Effector memory CD8-positive, alpha-beta T cell (primary cell): ENCODE data around the gene TENT5C.

Experiments used
- ATAC-seq: fragments of 150-1000 bp; cut with Tn5 transposase; replicated peaks from 2 replicates; pipeline ENCODE4 v1.10.0; 2021; ENCODE audit warnings: mild to moderate bottlenecking, moderate library complexity
- DNase-seq, 3 experiments: peaks; one replicate each; pipeline ENCODE4 v3.0.0; 2021
- H3K27ac Mint-ChIP-seq, 2 donors: one replicate each; pipeline ENCODE4 v1.8.0; 2022; ENCODE audit warnings: mild to moderate bottlenecking in 2 of 2, mixed read lengths in 2 of 2, moderate library complexity in 2 of 2
- H3K27me3 Mint-ChIP-seq, 2 donors: one replicate each; pipeline ENCODE4 v1.8.0; 2022; ENCODE audit warnings: mixed read lengths in 2 of 2
- H3K36me3 Mint-ChIP-seq: one replicate; pipeline ENCODE4 v1.8.0; 2022; ENCODE audit warnings: mild to moderate bottlenecking, moderate library complexity, mixed read lengths; ENCODE audit not compliant: insufficient read depth
- H3K4me1 Mint-ChIP-seq, 2 donors: one replicate each; pipeline ENCODE4 v1.8.0; 2022; ENCODE audit warnings: low read depth in 2 of 2, mixed read lengths in 2 of 2
- H3K4me3 Mint-ChIP-seq, 2 donors: one replicate each; pipeline ENCODE4 v1.8.0; 2022; ENCODE audit warnings: mild to moderate bottlenecking in 2 of 2, mixed read lengths in 2 of 2, moderate library complexity in 2 of 2
- H3K9me3 Mint-ChIP-seq, 2 donors: one replicate each; pipeline ENCODE4 v1.8.0; 2022; ENCODE audit warnings: mixed read lengths in 2 of 2

Gene TENT5C

GRCh38 chr1:117605164-117605773 lies 579 bp upstream of the TENT5C start:
- H3K27me3 Mint-ChIP-seq, result no peaks in the 10 kb centered on the region
- peaks cover 31 to 36% of the 10 kb centered on the region in 2 donors for H3K4me1 Mint-ChIP-seq
- no peaks in the 10 kb centered on the region for H3K9me3 Mint-ChIP-seq
- DNase-seq (no peak), ATAC-seq (peak; percentile 45)
- peaks cover 53% of the 10 kb centered on the region for H3K36me3 Mint-ChIP-seq
- H3K27ac Mint-ChIP-seq, result peak overlapping the region; percentile 94 to 98
- peak overlapping the region; percentile 96 to 97 for H3K4me3 Mint-ChIP-seq

DNA sequence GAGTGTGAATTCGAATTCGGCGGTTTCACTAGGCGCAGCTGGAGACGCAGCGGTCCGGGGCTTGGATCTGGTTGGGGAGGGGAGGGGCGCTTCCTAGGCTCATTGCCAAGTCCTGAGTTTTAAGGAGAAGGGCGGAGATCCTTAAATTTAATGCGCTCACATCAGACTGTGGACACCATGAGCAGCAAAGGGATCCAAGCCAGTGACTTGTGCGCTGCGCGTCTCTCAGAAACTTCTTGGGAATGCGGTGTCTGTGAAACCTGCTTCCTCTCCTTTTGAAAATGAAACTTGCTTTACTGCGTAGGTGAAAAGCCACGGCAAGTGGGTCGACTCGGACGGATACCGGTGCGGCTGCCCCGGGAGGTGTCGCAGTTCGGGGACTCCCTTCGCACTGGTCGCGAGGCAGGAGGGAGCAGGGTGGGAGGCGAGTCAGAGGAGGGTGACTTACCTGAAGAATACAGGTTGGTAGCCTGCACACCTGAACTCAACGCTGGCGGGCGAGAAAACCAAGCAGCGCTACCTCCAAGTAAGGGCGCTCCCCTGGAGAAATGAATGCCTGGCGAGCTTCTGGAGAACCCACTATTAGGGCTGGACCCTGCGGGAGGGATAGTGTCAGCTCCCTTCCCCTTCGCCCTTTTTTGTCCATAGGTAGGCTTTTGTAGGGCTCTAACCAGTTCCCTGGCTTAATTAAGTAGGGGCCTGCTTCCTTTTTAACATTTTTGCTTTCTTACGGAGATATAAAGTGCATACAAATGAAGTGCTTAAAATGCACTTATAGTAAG lies 992 bp downstream of the TENT5C start:
- peak overlapping the region; percentile 96 to 97 for H3K4me3 Mint-ChIP-seq
- H3K27me3 Mint-ChIP-seq, result no peaks in the 10 kb centered on the region
- H3K27ac Mint-ChIP-seq, result peak overlapping the region; percentile 94 to 98
- ATAC-seq, result peak; percentile 47
- no peaks in the 10 kb centered on the region for H3K9me3 Mint-ChIP-seq
- DNase-seq, result peak; percentile 66 to 74 (median 69)
- peaks cover 68% of the 10 kb centered on the region for H3K36me3 Mint-ChIP-seq
- H3K4me1 Mint-ChIP-seq, result peaks cover 45 to 48% of the 10 kb centered on the region in 2 donors

DNA sequence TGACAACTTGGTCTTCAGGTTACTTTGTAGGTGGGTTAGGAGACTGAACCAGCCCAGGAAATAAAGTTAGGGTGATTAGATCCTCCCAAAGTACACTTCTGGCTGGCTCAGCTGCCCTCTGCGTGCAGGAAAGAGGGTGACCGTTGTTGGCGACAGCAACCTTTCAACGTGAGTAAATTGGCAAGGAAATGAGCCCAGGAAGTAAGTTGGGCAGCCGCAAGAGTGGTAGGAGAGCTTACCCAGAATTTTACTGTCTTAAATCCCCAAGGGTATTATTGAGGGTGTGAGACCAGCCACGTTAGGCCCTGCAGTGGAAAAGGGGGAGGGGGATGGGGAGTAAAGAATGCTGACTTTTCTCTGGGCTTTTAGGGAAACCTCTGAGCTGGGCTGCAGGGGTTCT lies 1.6 kb downstream of the TENT5C start:
- peak; percentile 32 for ATAC-seq
- Mint-ChIP-seq H3K36me3 (peaks cover 75% of the 10 kb centered on the region), H3K9me3 (no peaks in the 10 kb centered on the region), H3K4me3 (peak overlapping the region; percentile 96 to 97), H3K4me1 (peaks cover 51 to 53% of the 10 kb centered on the region in 2 donors), H3K27me3 (no peaks in the 10 kb centered on the region), H3K27ac (peak overlapping the region; percentile 94 to 98)
- peak; percentile 49 to 61 (median 53) for DNase-seq

- Mint-ChIP-seq H3K4me3 (peak overlapping the region; percentile 96 to 97), H3K27me3 (no peaks in the 10 kb centered on the region), H3K27ac (peak overlapping the region; percentile 94 to 98), H3K9me3 (no peaks in the 10 kb centered on the region), H3K4me1 (peaks cover 58 to 60% of the 10 kb centered on the region in 2 donors), H3K36me3 (peaks cover 82% of the 10 kb centered on the region)
- ATAC-seq (no peak), DNase-seq (no peak)
Observed at GRCh38 chr1:117608115-117608615, 2.3 kb downstream of the TENT5C start.

- peak overlapping the region; percentile 94 to 98 for H3K27ac Mint-ChIP-seq
- H3K27me3 Mint-ChIP-seq, result no peaks in the 10 kb centered on the region
- peaks cover 64 to 66% of the 10 kb centered on the region in 2 donors for H3K4me1 Mint-ChIP-seq
- H3K9me3 Mint-ChIP-seq, result no peaks in the 10 kb centered on the region
- DNase-seq (no peak), ATAC-seq (no peak)
- H3K4me3 Mint-ChIP-seq, result peak overlapping the region; percentile 96 to 97
- peaks cover 86% of the 10 kb centered on the region for H3K36me3 Mint-ChIP-seq
Observed at GRCh38 chr1:117608758-117609157, 2.9 kb downstream of the TENT5C start.

GRCh38 chr1:117609471-117609911 lies 3.6 kb downstream of the TENT5C start:
- no peaks in the 10 kb centered on the region for H3K27me3 Mint-ChIP-seq
- H3K9me3 Mint-ChIP-seq, result no peaks in the 10 kb centered on the region
- peaks cover 71% of the 10 kb centered on the region in 2 donors for H3K4me1 Mint-ChIP-seq
- peak overlapping the region; percentile 96 to 97 for H3K4me3 Mint-ChIP-seq
- no peak for DNase-seq
- ATAC-seq, result no peak
- peaks cover 93% of the 10 kb centered on the region for H3K36me3 Mint-ChIP-seq
- peak overlapping the region; percentile 69 to 94 for H3K27ac Mint-ChIP-seq

GRCh38 chr1:117610036-117610435 lies 4.2 kb downstream of the TENT5C start:
- Mint-ChIP-seq H3K9me3 (no peaks in the 10 kb centered on the region), H3K36me3 (peaks cover 92% of the 10 kb centered on the region), H3K27ac (peak overlapping the region in 1 of 2 donors; percentile 69), H3K27me3 (no peaks in the 10 kb centered on the region), H3K4me1 (peaks cover 74 to 77% of the 10 kb centered on the region in 2 donors), H3K4me3 (peak overlapping the region; percentile 96 to 97)
- ATAC-seq (no peak), DNase-seq (no peak)

GRCh38 chr1:117611121-117611601 lies 5.3 kb downstream of the TENT5C start:
- H3K27ac Mint-ChIP-seq, result peak overlapping the region; percentile 50 to 69
- DNase-seq, result no peak
- H3K36me3 Mint-ChIP-seq, result peaks cover 91% of the 10 kb centered on the region
- H3K27me3 Mint-ChIP-seq, result no peaks in the 10 kb centered on the region
- peaks cover 79 to 88% of the 10 kb centered on the region in 2 donors for H3K4me1 Mint-ChIP-seq
- no peaks in the 10 kb centered on the region for H3K9me3 Mint-ChIP-seq
- no peak for ATAC-seq
- peak overlapping the region; percentile 96 to 97 for H3K4me3 Mint-ChIP-seq

GRCh38 chr1:117611894-117612483 lies 6.1 kb downstream of the TENT5C start:
- ATAC-seq (no peak), DNase-seq (no peak)
- H3K4me3 Mint-ChIP-seq, result peak overlapping the region; percentile 22 to 97
- peaks cover 88% of the 10 kb centered on the region for H3K36me3 Mint-ChIP-seq
- H3K9me3 Mint-ChIP-seq, result no peaks in the 10 kb centered on the region
- H3K4me1 Mint-ChIP-seq, result peaks cover 82 to 94% of the 10 kb centered on the region in 2 donors
- peak overlapping the region; percentile 50 to 69 for H3K27ac Mint-ChIP-seq
- no peaks in the 10 kb centered on the region for H3K27me3 Mint-ChIP-seq

GRCh38 chr1:117612517-117613248 lies 6.8 kb downstream of the TENT5C start:
- DNase-seq (no peak), ATAC-seq (peak; percentile 5)
- peaks cover 86% of the 10 kb centered on the region for H3K36me3 Mint-ChIP-seq

DNA sequence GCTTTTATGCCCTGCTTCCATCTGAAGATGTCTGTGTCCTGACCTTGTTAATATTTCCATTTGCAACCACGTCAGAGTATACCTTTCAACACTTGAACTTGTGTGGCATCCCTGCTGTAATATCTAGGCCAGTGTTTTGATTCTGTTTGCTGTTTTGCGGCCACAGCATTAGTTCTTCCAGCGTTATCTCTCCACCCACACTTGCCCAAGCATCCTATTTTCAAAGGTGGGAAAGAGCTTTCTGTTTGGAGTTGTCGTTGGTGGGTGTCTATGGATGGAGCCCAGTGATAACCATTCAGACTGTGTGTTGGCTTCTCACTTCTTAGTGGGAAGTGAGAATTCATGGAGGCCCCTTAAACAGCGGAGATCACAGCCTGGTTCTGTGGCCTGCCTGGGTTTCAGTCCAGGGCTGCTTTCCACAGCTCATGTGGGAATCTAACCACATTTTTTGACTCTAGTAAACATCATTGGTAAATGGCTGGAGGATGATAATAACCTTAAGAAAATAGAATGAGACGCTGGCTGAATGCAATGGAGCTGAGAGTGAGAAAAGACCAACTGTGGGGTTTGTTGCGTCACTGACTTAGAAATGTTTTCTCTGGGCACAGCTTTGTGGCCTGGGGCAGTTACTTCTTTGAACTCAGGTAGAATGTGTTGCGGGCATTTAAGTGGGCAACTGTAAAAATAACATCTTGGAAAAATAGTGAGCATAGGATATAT lies 7.6 kb downstream of the TENT5C start:
- no peaks in the 10 kb centered on the region for H3K9me3 Mint-ChIP-seq
- no peak for ATAC-seq

More at GRCh38 chr1:117612517-117613248, 6.8 kb downstream of the TENT5C start:
- H3K4me3 Mint-ChIP-seq, result peak overlapping the region; percentile 46 to 97
- no peaks in the 10 kb centered on the region for H3K9me3 Mint-ChIP-seq
- peaks cover 81 to 96% of the 10 kb centered on the region in 2 donors for H3K4me1 Mint-ChIP-seq
- H3K27ac Mint-ChIP-seq, result peak overlapping the region; percentile 57 to 65
- no peaks in the 10 kb centered on the region for H3K27me3 Mint-ChIP-seq

GRCh38 chr1:117613969-117614729 lies 8.3 kb downstream of the TENT5C start:
- H3K4me1 Mint-ChIP-seq, result peaks cover 75 to 94% of the 10 kb centered on the region in 2 donors

More for the DNA sequence above, 7.6 kb downstream of the TENT5C start:
- H3K27ac Mint-ChIP-seq, result peak overlapping the region; percentile 59 to 65
- H3K27me3 Mint-ChIP-seq, result no peaks in the 10 kb centered on the region
- H3K4me1 Mint-ChIP-seq, result peaks cover 82 to 95% of the 10 kb centered on the region in 2 donors
- DNase-seq, result no peak
- peaks cover 79% of the 10 kb centered on the region for H3K36me3 Mint-ChIP-seq
- H3K4me3 Mint-ChIP-seq, result peak overlapping the region; percentile 46 to 65

More at GRCh38 chr1:117613969-117614729, 8.3 kb downstream of the TENT5C start:
- H3K27me3 Mint-ChIP-seq, result no peaks in the 10 kb centered on the region
- H3K4me3 Mint-ChIP-seq, result peak overlapping the region; percentile 56 to 65
- peak overlapping the region; percentile 59 to 65 for H3K27ac Mint-ChIP-seq
- no peaks in the 10 kb centered on the region for H3K9me3 Mint-ChIP-seq
- H3K36me3 Mint-ChIP-seq, result peaks cover 72% of the 10 kb centered on the region
- ATAC-seq, result no peak
- no peak for DNase-seq
